Measurements from ENCODE around the gene C2CD4D.

GRCh38 chr1:151819227-151819835 lies 20.3 kb downstream of the C2CD4D start:
- TF ChIP-seq EZH2 (optimal IDR thresholded peaks at IDR 0.05; ENCODE audit: low read depth, low read length): no peak
- TF ChIP-seq CTCF (IDR thresholded peaks at IDR 0.05; ENCODE audit: low read length): no peak
- TF ChIP-seq EZH2phosphoT487 (IDR thresholded peaks at IDR 0.05; ENCODE audit: low read length): no peak

Data from MM.1S (cell line).